ENCODE measurements around the gene COL26A1.

DNA sequence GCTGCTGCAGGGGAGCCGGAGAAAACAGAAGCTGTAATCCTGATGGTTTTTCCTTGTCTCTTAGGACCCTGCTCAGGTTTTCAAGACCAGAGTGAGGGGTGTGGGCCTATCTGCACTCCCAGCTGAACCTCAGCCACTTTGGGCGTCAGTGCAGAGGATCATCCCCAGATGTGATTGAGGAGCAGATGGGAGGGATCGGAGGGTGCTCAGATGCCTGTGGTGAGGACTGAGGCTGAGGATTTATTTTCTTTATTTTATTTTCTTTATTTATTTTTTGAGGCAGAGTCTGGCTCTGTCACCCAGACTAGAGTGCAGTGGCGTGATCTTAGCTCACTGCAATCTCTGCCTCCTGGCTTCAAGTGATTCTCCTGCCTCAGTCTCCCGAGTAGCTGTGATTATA lies 13.9 kb downstream of the COL26A1 start:
- TF ChIP-seq POLR2AphosphoS5 (IDR thresholded peaks at IDR 0.05; ENCODE audit: borderline replicate concordance, low read depth, low read length), result no peak
- no peak for TF ChIP-seq EZH2 (IDR thresholded peaks at IDR 0.05)

Measured in SK-N-MC (cell line).